Spinal cord (tissue), 10 donors: ENCODE results near the gene SETD7. TPM values are rescaled to one million over a fixed set of nuclear protein-coding genes. Genes with fewer than 3 reads are reported as not detected.

Experiments
- DNase-seq, 6 donors: peaks; one replicate each; pipeline versions ENCODE4 v3.0.0 to v3.0.0-alpha.2; 2013 to 2015; ENCODE audit warnings: low spot score in 6 of 6, low read depth in 4 of 6
- H3K27ac ChIP-seq: one replicate; pipeline ENCODE4 v1.5.1; 2013; ENCODE audit warnings: low read depth, low read length, control low read depth
- H3K27me3 ChIP-seq: one replicate; pipeline ENCODE4 v1.6.1; 2013; ENCODE audit warnings: low read length; ENCODE audit not compliant: control insufficient read depth, insufficient read depth
- H3K36me3 ChIP-seq: one replicate; pipeline ENCODE4 v1.6.1; 2013; ENCODE audit warnings: low read length; ENCODE audit not compliant: control insufficient read depth, insufficient read depth
- H3K4me1 ChIP-seq: one replicate; pipeline ENCODE4 v1.6.1; 2013; ENCODE audit warnings: low read length; ENCODE audit not compliant: control insufficient read depth, insufficient read depth
- H3K4me3 ChIP-seq: one replicate; pipeline ENCODE4 v1.5.1; 2013; ENCODE audit warnings: low read depth, low read length, control low read depth
- H3K9me3 ChIP-seq: one replicate; pipeline ENCODE4 v1.6.1; 2013; ENCODE audit warnings: low read length; ENCODE audit not compliant: control insufficient read depth, insufficient read depth
- WGBS: methylation state at CpG from one replicate; pipeline ENCODE4 v1.1.5; 2013; ENCODE audit warnings: missing lambda C conversion rate; ENCODE audit not compliant: insufficient coverage; 5-methylcytosine and 5-hydroxymethylcytosine counted together
- polyA plus RNA-seq, 2 donors: library from polyadenylated mRNA; unstranded; fragments of 120-200 nt; gene quantifications; one replicate each; pipeline ENCODE4 v1.2.1, GENCODE V29; 2013; ENCODE audit not compliant: insufficient read length in 2 of 2
- total RNA-seq, 2 donors: library from RNA; depleted of rRNA in 1 of 2; stranded (reverse); fragments of 120-200 nt in 1 of 2; fragments of >200 nt in 1 of 2; gene quantifications; one replicate each; pipeline versions ENCODE4 v1.2.3 to v1.2.4, GENCODE V29; 2013 to 2014
- donor health status: healthy.

Gene SETD7
- total and polyA plus RNA-seq, 4 donors = 13.2 to 41.0 (median 24.6) TPM

- WGBS = 65% methylated on average over 2 of the region's 3 CpGs
- H3K4me3 ChIP-seq = no peak overlapping the region
- DNase-seq = no peak
- H3K4me1 ChIP-seq = no peaks in the 10 kb centered on the region
- H3K27ac ChIP-seq = no peak overlapping the region
- H3K36me3 ChIP-seq = no peaks in the 10 kb centered on the region
- H3K9me3 ChIP-seq = no peaks in the 10 kb centered on the region
- H3K27me3 ChIP-seq = peaks cover 2% of the 10 kb centered on the region
Measured at GRCh38 chr4:139596034-139596683, 40.1 kb upstream of the SETD7 start.

- H3K4me3 ChIP-seq = no peak overlapping the region
- no peak overlapping the region for H3K27ac ChIP-seq
- H3K36me3 ChIP-seq = no peaks in the 10 kb centered on the region
- no peaks in the 10 kb centered on the region for H3K4me1 ChIP-seq
- peaks cover 2% of the 10 kb centered on the region for H3K27me3 ChIP-seq
- no peak for DNase-seq
- WGBS = 100% methylated on average over 1 of the region's 5 CpGs
- no peaks in the 10 kb centered on the region for H3K9me3 ChIP-seq
Measured at GRCh38 chr4:139594591-139595185, 38.7 kb upstream of the SETD7 start.

GRCh38 chr4:139593091-139593564 lies 37.1 kb upstream of the SETD7 start:
- H3K27ac ChIP-seq = no peak overlapping the region
- peak in 2 of 6 donors; percentile 31 to 53 for DNase-seq
- H3K4me1 ChIP-seq = no peaks in the 10 kb centered on the region
- peaks cover 2% of the 10 kb centered on the region for H3K27me3 ChIP-seq
- H3K4me3 ChIP-seq = no peak overlapping the region
- WGBS = no CpG with 5 or more reads among the region's 4 CpGs
- H3K9me3 ChIP-seq = no peaks in the 10 kb centered on the region
- H3K36me3 ChIP-seq = no peaks in the 10 kb centered on the region

- no CpG with 5 or more reads among the region's 1 CpG for whole genome bisulfite sequencing
- no peaks in the 10 kb centered on the region for H3K36me3 ChIP-seq
- H3K27ac ChIP-seq = no peak overlapping the region
- H3K4me3 ChIP-seq = no peak overlapping the region
- H3K9me3 ChIP-seq = no peaks in the 10 kb centered on the region
- H3K4me1 ChIP-seq = no peaks in the 10 kb centered on the region
- DNase-seq = no peak
- no peaks in the 10 kb centered on the region for H3K27me3 ChIP-seq
Measured at GRCh38 chr4:139589336-139590018, 33.5 kb upstream of the SETD7 start.

- no peaks in the 10 kb centered on the region for H3K9me3 ChIP-seq
- no peaks in the 10 kb centered on the region for H3K4me1 ChIP-seq
- no peaks in the 10 kb centered on the region for H3K27me3 ChIP-seq
- no peak overlapping the region for H3K4me3 ChIP-seq
- H3K36me3 ChIP-seq = no peaks in the 10 kb centered on the region
- H3K27ac ChIP-seq = no peak overlapping the region
- no peak for DNase-seq
- 100% methylated on average over 2 of the region's 4 CpGs for WGBS
Measured at GRCh38 chr4:139587446-139587845, 31.4 kb upstream of the SETD7 start.

GRCh38 chr4:139585473-139585872 lies 29.5 kb upstream of the SETD7 start:
- Histone ChIP-seq H3K36me3 (no peaks in the 10 kb centered on the region), H3K27me3 (no peaks in the 10 kb centered on the region), H3K9me3 (no peaks in the 10 kb centered on the region), H3K27ac (no peak overlapping the region), H3K4me3 (no peak overlapping the region), H3K4me1 (no peaks in the 10 kb centered on the region)
- WGBS = 100% methylated on average over 2 of the region's 4 CpGs
- no peak for DNase-seq

- WGBS = no CpG with 5 or more reads among the region's 2 CpGs
- no peak overlapping the region for H3K27ac ChIP-seq
- H3K9me3 ChIP-seq = no peaks in the 10 kb centered on the region
- H3K36me3 ChIP-seq = no peaks in the 10 kb centered on the region
- no peak for DNase-seq
- no peak overlapping the region for H3K4me3 ChIP-seq
- no peaks in the 10 kb centered on the region for H3K27me3 ChIP-seq
- no peaks in the 10 kb centered on the region for H3K4me1 ChIP-seq
Measured at GRCh38 chr4:139584784-139585183, 28.8 kb upstream of the SETD7 start.

- no peak for DNase-seq
- WGBS = 65% methylated on average over 2 of the region's 2 CpGs
- H3K36me3 ChIP-seq = no peaks in the 10 kb centered on the region
- H3K4me3 ChIP-seq = no peak overlapping the region
- no peaks in the 10 kb centered on the region for H3K27me3 ChIP-seq
- H3K9me3 ChIP-seq = no peaks in the 10 kb centered on the region
- H3K4me1 ChIP-seq = no peaks in the 10 kb centered on the region
- H3K27ac ChIP-seq = no peak overlapping the region
Measured at GRCh38 chr4:139584013-139584412, 28.0 kb upstream of the SETD7 start.

- Histone ChIP-seq H3K27ac (no peak overlapping the region), H3K9me3 (no peaks in the 10 kb centered on the region), H3K4me1 (no peaks in the 10 kb centered on the region), H3K4me3 (no peak overlapping the region), H3K36me3 (no peaks in the 10 kb centered on the region), H3K27me3 (no peaks in the 10 kb centered on the region)
- no CpG with 5 or more reads among the region's 4 CpGs for WGBS
- DNase-seq = peak in 2 of 6 donors; percentile 51 to 60
Measured at GRCh38 chr4:139582044-139582443, 26.0 kb upstream of the SETD7 start.
